Esophagus squamous epithelium (tissue), 4 donors: Measurements from ENCODE around the gene RELT.

Source experiments
- POLR2A ChIP-seq, 4 donors: fragments of 450-650 bp; IDR thresholded peaks; one replicate each; pipeline ENCODE4 v1.6.1; 2017; ENCODE audit warnings: antibody characterized with exemption in 4 of 4, mild to moderate bottlenecking in 4 of 4, moderate library complexity in 3 of 4
- TF ChIP-seq, protein P1 (sequence below), 6 experiments: fragments of 450-650 bp in 4 of 6; fragments of 200-600 bp in 2 of 6; sonication (generic) in 2 of 6; IDR thresholded peaks; one replicate each; pipeline ENCODE4 v1.5.1; 2016 to 2019; ENCODE audit warnings: antibody characterized with exemption in 6 of 6, mild to moderate bottlenecking in 4 of 6, moderate library complexity in 4 of 6

DNA sequence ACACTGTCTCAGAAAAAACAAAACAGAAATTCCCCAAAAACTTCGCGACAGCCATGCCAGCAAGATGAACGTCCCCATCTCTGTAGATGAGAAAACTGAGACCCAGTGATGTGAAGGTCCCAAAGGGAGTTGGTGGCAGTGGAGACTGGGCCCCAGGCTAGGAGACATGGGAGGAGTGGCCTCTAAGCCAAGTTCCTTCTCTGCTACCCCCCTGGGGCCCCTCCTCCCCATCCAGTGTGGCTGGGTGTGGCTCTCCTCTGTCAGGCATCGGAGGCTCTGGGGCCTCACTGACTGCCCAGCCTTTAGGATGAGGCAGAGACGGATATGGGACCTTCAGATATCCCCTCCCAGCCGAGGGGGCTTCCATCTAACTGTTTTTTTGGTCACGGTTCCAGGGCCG is 9.8 kb downstream of the RELT start:
- TF ChIP-seq POLR2A (IDR thresholded peaks at IDR 0.05): no peak
- TF ChIP-seq, protein P1, sequence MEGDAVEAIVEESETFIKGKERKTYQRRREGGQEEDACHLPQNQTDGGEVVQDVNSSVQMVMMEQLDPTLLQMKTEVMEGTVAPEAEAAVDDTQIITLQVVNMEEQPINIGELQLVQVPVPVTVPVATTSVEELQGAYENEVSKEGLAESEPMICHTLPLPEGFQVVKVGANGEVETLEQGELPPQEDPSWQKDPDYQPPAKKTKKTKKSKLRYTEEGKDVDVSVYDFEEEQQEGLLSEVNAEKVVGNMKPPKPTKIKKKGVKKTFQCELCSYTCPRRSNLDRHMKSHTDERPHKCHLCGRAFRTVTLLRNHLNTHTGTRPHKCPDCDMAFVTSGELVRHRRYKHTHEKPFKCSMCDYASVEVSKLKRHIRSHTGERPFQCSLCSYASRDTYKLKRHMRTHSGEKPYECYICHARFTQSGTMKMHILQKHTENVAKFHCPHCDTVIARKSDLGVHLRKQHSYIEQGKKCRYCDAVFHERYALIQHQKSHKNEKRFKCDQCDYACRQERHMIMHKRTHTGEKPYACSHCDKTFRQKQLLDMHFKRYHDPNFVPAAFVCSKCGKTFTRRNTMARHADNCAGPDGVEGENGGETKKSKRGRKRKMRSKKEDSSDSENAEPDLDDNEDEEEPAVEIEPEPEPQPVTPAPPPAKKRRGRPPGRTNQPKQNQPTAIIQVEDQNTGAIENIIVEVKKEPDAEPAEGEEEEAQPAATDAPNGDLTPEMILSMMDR (IDR thresholded peaks at IDR 0.05): no peak
